SJSA1 (cell line): ENCODE data around the gene ATAD1. TPM values are rescaled to one million over a fixed set of nuclear protein-coding genes. Genes with fewer than 3 reads are reported as not detected.
"Not testable (repeated sequence)": the region's sequence is repeated elsewhere in the genome, so short reads cannot be mapped to it uniquely, and the experiment has no call there.

ENCODE experiments used
- DNase-seq, 2 experiments: peaks; one replicate each; pipeline ENCODE4 v3.0.0-alpha.2; 2015 to 2020; ENCODE audit warnings: low spot score in 2 of 2, low read depth in 1 of 2
- H3K27ac ChIP-seq: fragments of 250-450 bp; sonication (Bioruptor Pico); 2 replicates; pipeline ENCODE4 v1.5.1; 2020; ENCODE audit warnings: mild to moderate bottlenecking, moderate library complexity
- H3K27me3 ChIP-seq: fragments of 250-450 bp; sonication (Bioruptor Pico); replicated peaks from 2 replicates; pipeline ENCODE4 v1.5.1; 2020; ENCODE audit warnings: mild to moderate bottlenecking, moderate library complexity
- H3K36me3 ChIP-seq: fragments of 250-450 bp; sonication (Bioruptor Pico); 2 replicates; pipeline ENCODE4 v1.5.1; 2020; ENCODE audit warnings: mild to moderate bottlenecking
- H3K4me1 ChIP-seq: fragments of 250-450 bp; sonication (Bioruptor Pico); replicated peaks from 2 replicates; pipeline ENCODE4 v1.6.1; 2021; ENCODE audit warnings: mild to moderate bottlenecking
- H3K4me3 ChIP-seq: fragments of 250-450 bp; sonication (Bioruptor Pico); 2 replicates; pipeline ENCODE4 v1.5.1; 2020; ENCODE audit warnings: mild to moderate bottlenecking
- H3K9me3 ChIP-seq: fragments of 250-450 bp; sonication (Bioruptor Pico); replicated peaks from 2 replicates; pipeline ENCODE4 v1.5.1; 2020; ENCODE audit warnings: mild to moderate bottlenecking
- total RNA-seq: library from RNA; depleted of rRNA; stranded (reverse); fragments of >200 nt; shearing (Covaris generic); gene quantifications from 2 replicates; pipeline ENCODE4 v1.2.3, GENCODE V29; 2014

ATAD1 gene
- total RNA-seq, 1 experiment from 2014 or later, result 63.7 TPM

GRCh38 chr10:87803831-87804230 is 14.2 kb downstream of the ATAD1 start:
- H3K27ac ChIP-seq, result no peak overlapping the region
- no peak for DNase-seq
- no peaks in the 10 kb centered on the region for H3K4me1 ChIP-seq
- no peaks in the 10 kb centered on the region for H3K27me3 ChIP-seq
- peaks cover 44% of the 10 kb centered on the region for H3K36me3 ChIP-seq
- H3K4me3 ChIP-seq, result no peak overlapping the region
- no peaks in the 10 kb centered on the region for H3K9me3 ChIP-seq

GRCh38 chr10:87803328-87803727 is 14.7 kb downstream of the ATAD1 start:
- DNase-seq, result no peak
- Histone ChIP-seq H3K4me1 (no peaks in the 10 kb centered on the region), H3K27me3 (no peaks in the 10 kb centered on the region), H3K9me3 (no peaks in the 10 kb centered on the region), H3K36me3 (peaks cover 44% of the 10 kb centered on the region), H3K4me3 (no peak overlapping the region), H3K27ac (no peak overlapping the region)

- H3K9me3 ChIP-seq, H3K27ac ChIP-seq, H3K4me3 ChIP-seq, H3K4me1 ChIP-seq, DNase-seq, H3K27me3 ChIP-seq: not testable (repeated sequence)
- peaks cover 51% of the 10 kb centered on the region for H3K36me3 ChIP-seq
Observed at GRCh38 chr10:87801813-87802435, 16.1 kb downstream of the ATAD1 start.

- Histone ChIP-seq H3K27ac (no peak overlapping the region), H3K4me1 (no peaks in the 10 kb centered on the region), H3K4me3 (no peak overlapping the region), H3K27me3 (no peaks in the 10 kb centered on the region), H3K9me3 (no peaks in the 10 kb centered on the region), H3K36me3 (peaks cover 48% of the 10 kb centered on the region)
- DNase-seq, result no peak
Observed at GRCh38 chr10:87799860-87800259, 18.2 kb downstream of the ATAD1 start.

GRCh38 chr10:87798082-87798481 is 19.9 kb downstream of the ATAD1 start:
- H3K27me3 ChIP-seq, result no peaks in the 10 kb centered on the region
- H3K27ac ChIP-seq, result no peak overlapping the region
- H3K36me3 ChIP-seq, result peaks cover 45% of the 10 kb centered on the region
- no peaks in the 10 kb centered on the region for H3K9me3 ChIP-seq
- no peak for DNase-seq
- no peaks in the 10 kb centered on the region for H3K4me1 ChIP-seq
- H3K4me3 ChIP-seq, result no peak overlapping the region

GRCh38 chr10:87794285-87794684 is 23.7 kb downstream of the ATAD1 start:
- H3K36me3 ChIP-seq, result peaks cover 38% of the 10 kb centered on the region
- H3K27me3 ChIP-seq, result no peaks in the 10 kb centered on the region
- H3K4me3 ChIP-seq, result no peak overlapping the region
- no peak for DNase-seq
- H3K9me3 ChIP-seq, result no peaks in the 10 kb centered on the region
- H3K27ac ChIP-seq, result no peak overlapping the region
- no peaks in the 10 kb centered on the region for H3K4me1 ChIP-seq

GRCh38 chr10:87790185-87790584 is 27.8 kb downstream of the ATAD1 start:
- Histone ChIP-seq H3K4me1 (no peaks in the 10 kb centered on the region), H3K27me3 (no peaks in the 10 kb centered on the region), H3K36me3 (peaks cover 44% of the 10 kb centered on the region), H3K4me3 (no peak overlapping the region), H3K27ac (no peak overlapping the region), H3K9me3 (no peaks in the 10 kb centered on the region)
- DNase-seq, result no peak

GRCh38 chr10:87786421-87786820 is 31.6 kb downstream of the ATAD1 start:
- Histone ChIP-seq H3K4me1 (no peaks in the 10 kb centered on the region), H3K36me3 (peaks cover 36% of the 10 kb centered on the region), H3K9me3 (no peaks in the 10 kb centered on the region), H3K27me3 (no peaks in the 10 kb centered on the region), H3K27ac (no peak overlapping the region), H3K4me3 (no peak overlapping the region)
- no peak for DNase-seq

- no peak overlapping the region for H3K4me3 ChIP-seq
- no peaks in the 10 kb centered on the region for H3K9me3 ChIP-seq
- peaks cover 20% of the 10 kb centered on the region for H3K36me3 ChIP-seq
- DNase-seq, result no peak
- no peak overlapping the region for H3K27ac ChIP-seq
- H3K27me3 ChIP-seq, result no peaks in the 10 kb centered on the region
- H3K4me1 ChIP-seq, result no peaks in the 10 kb centered on the region
Observed at GRCh38 chr10:87782721-87783120, 35.3 kb downstream of the ATAD1 start.

- DNase-seq, result no peak
- Histone ChIP-seq H3K27ac (no peak overlapping the region), H3K4me3 (no peak overlapping the region), H3K9me3 (no peaks in the 10 kb centered on the region), H3K4me1 (peaks cover under 1% of the 10 kb centered on the region), H3K36me3 (peaks cover 19% of the 10 kb centered on the region), H3K27me3 (no peaks in the 10 kb centered on the region)
Observed at GRCh38 chr10:87781545-87781944, 36.5 kb downstream of the ATAD1 start.

GRCh38 chr10:87776328-87776727 is 41.7 kb downstream of the ATAD1 start:
- Histone ChIP-seq H3K4me3 (no peak overlapping the region), H3K9me3 (0 out of 2 replicates have a peak, but pooled peaks cover 3% of the 10 kb centered on the region), H3K36me3 (peaks cover 17% of the 10 kb centered on the region), H3K4me1 (peaks cover 12% of the 10 kb centered on the region), H3K27me3 (no peaks in the 10 kb centered on the region), H3K27ac (peak overlapping the region; percentile 69; the same call in 1 of the 2 replicates)
- no peak for DNase-seq

- H3K9me3 ChIP-seq, result 0 out of 2 replicates have a peak, but pooled peaks cover 3% of the 10 kb centered on the region
- peaks cover 16% of the 10 kb centered on the region for H3K36me3 ChIP-seq
- peak overlapping the region; percentile 4; the same call in 1 of the 2 replicates for H3K4me3 ChIP-seq
- peaks cover 12% of the 10 kb centered on the region for H3K4me1 ChIP-seq
- peak overlapping the region; percentile 69 for H3K27ac ChIP-seq
- peak in 1 of 2 experiments; percentile 38 for DNase-seq
- no peaks in the 10 kb centered on the region for H3K27me3 ChIP-seq
Observed at GRCh38 chr10:87775766-87776165, 42.3 kb downstream of the ATAD1 start.

- no peak overlapping the region for H3K27ac ChIP-seq
- H3K27me3 ChIP-seq, result no peaks in the 10 kb centered on the region
- 0 out of 2 replicates have a peak, but pooled peaks cover 3% of the 10 kb centered on the region for H3K9me3 ChIP-seq
- peak in 1 of 2 experiments; percentile 20 for DNase-seq
- H3K4me3 ChIP-seq, result no peak overlapping the region
- peaks cover 33% of the 10 kb centered on the region for H3K36me3 ChIP-seq
- peaks cover 19% of the 10 kb centered on the region for H3K4me1 ChIP-seq
Observed at GRCh38 chr10:87771871-87772500, 46.0 kb downstream of the ATAD1 start.

- Histone ChIP-seq H3K27ac (no peak overlapping the region; the same call in none of the 2 replicates), H3K4me3 (no peak overlapping the region), H3K4me1 (peaks cover 8% of the 10 kb centered on the region; the same call in 1 of the 2 replicates), H3K36me3 (peaks cover 36% of the 10 kb centered on the region), H3K27me3 (no peaks in the 10 kb centered on the region), H3K9me3 (no peaks in the 10 kb centered on the region)
- DNase-seq, result peak; percentile 43 to 74
Observed at GRCh38 chr10:87767253-87767652, 50.8 kb downstream of the ATAD1 start.
